Muscle layer of colon (tissue), 2 donors: Measurements from ENCODE around the gene ZDHHC17.

Experiments
- H3K27ac ChIP-seq: one replicate; pipeline ENCODE4 v1.7.0; 2013; ENCODE audit warnings: low read depth, mild to moderate bottlenecking, low read length, moderate library complexity
- H3K27me3 ChIP-seq, 2 donors: one replicate each; pipeline ENCODE4 v1.7.0; 2013; ENCODE audit warnings: low read length in 2 of 2, mild to moderate bottlenecking in 2 of 2; ENCODE audit not compliant: insufficient read depth in 2 of 2, control insufficient read depth in 1 of 2
- H3K36me3 ChIP-seq: one replicate; pipeline ENCODE4 v1.7.0; 2013; ENCODE audit warnings: mild to moderate bottlenecking, low read length; ENCODE audit not compliant: insufficient read depth
- H3K4me1 ChIP-seq: one replicate; pipeline ENCODE4 v1.7.0; 2013; ENCODE audit warnings: mild to moderate bottlenecking, low read length; ENCODE audit not compliant: insufficient read depth
- H3K4me3 ChIP-seq, 2 donors: one replicate each; pipeline ENCODE4 v1.7.0; 2013; ENCODE audit warnings: low read length in 2 of 2, low read depth in 1 of 2, mild to moderate bottlenecking in 1 of 2, moderate library complexity in 1 of 2
- H3K9ac ChIP-seq: one replicate; pipeline ENCODE4 v1.7.0; 2013; ENCODE audit warnings: low read length
- H3K9me3 ChIP-seq: one replicate; pipeline ENCODE4 v1.7.0; 2013; ENCODE audit warnings: mild to moderate bottlenecking, low read length
- donor health status: abdominal sarcoma.
- donor health status: Adenocarcinoma of cecum.

The ZDHHC17 gene

GRCh38 chr12:76847260-76847659 lies 83.3 kb downstream of the ZDHHC17 start:
- peaks cover 29% of the 10 kb centered on the region for H3K36me3 ChIP-seq
- no peak overlapping the region for H3K4me3 ChIP-seq

GRCh38 chr12:76848132-76848531 lies 84.2 kb downstream of the ZDHHC17 start:
- no peak overlapping the region for H3K4me3 ChIP-seq
- no peaks in the 10 kb centered on the region for H3K4me1 ChIP-seq
- H3K9ac ChIP-seq, result no peak overlapping the region
- no peak overlapping the region for H3K27ac ChIP-seq
- H3K27me3 ChIP-seq, result no peaks in the 10 kb centered on the region
- no peaks in the 10 kb centered on the region for H3K9me3 ChIP-seq
- peaks cover 29% of the 10 kb centered on the region for H3K36me3 ChIP-seq

More at GRCh38 chr12:76847260-76847659, 83.3 kb downstream of the ZDHHC17 start:
- Histone ChIP-seq H3K9me3 (no peaks in the 10 kb centered on the region), H3K4me1 (no peaks in the 10 kb centered on the region), H3K27me3 (no peaks in the 10 kb centered on the region), H3K9ac (no peak overlapping the region), H3K27ac (no peak overlapping the region)

GRCh38 chr12:76852106-76852505 lies 88.2 kb downstream of the ZDHHC17 start:
- peaks cover 3% of the 10 kb centered on the region for H3K9me3 ChIP-seq
- no peak overlapping the region for H3K4me3 ChIP-seq
- no peak overlapping the region for H3K27ac ChIP-seq
- H3K36me3 ChIP-seq, result peaks cover 29% of the 10 kb centered on the region
- H3K27me3 ChIP-seq, result no peaks in the 10 kb centered on the region
- H3K9ac ChIP-seq, result no peak overlapping the region
- H3K4me1 ChIP-seq, result no peaks in the 10 kb centered on the region

- H3K9me3 ChIP-seq, result peaks cover 3% of the 10 kb centered on the region
- H3K4me3 ChIP-seq, result no peak overlapping the region
- no peaks in the 10 kb centered on the region for H3K27me3 ChIP-seq
- H3K9ac ChIP-seq, result no peak overlapping the region
- no peak overlapping the region for H3K27ac ChIP-seq
- H3K36me3 ChIP-seq, result peaks cover 14% of the 10 kb centered on the region
- no peaks in the 10 kb centered on the region for H3K4me1 ChIP-seq
These were observed 91.4 kb downstream of the ZDHHC17 start for GRCh38 chr12:76855271-76855670.

GRCh38 chr12:76856018-76856644 lies 92.2 kb downstream of the ZDHHC17 start:
- no peak overlapping the region for H3K4me3 ChIP-seq
- no peak overlapping the region for H3K27ac ChIP-seq
- no peaks in the 10 kb centered on the region for H3K4me1 ChIP-seq
- no peak overlapping the region for H3K9ac ChIP-seq
- H3K36me3 ChIP-seq, result peaks cover 6% of the 10 kb centered on the region
- peaks cover 3% of the 10 kb centered on the region for H3K9me3 ChIP-seq
- no peaks in the 10 kb centered on the region for H3K27me3 ChIP-seq

- Histone ChIP-seq H3K9ac (no peak overlapping the region), H3K4me1 (no peaks in the 10 kb centered on the region), H3K9me3 (peaks cover under 1% of the 10 kb centered on the region), H3K4me3 (no peak overlapping the region), H3K36me3 (no peaks in the 10 kb centered on the region), H3K27me3 (no peaks in the 10 kb centered on the region), H3K27ac (no peak overlapping the region)
These were observed 95.7 kb downstream of the ZDHHC17 start for GRCh38 chr12:76859611-76860010.

- Histone ChIP-seq H3K9ac (no peak overlapping the region), H3K27me3 (no peaks in the 10 kb centered on the region), H3K4me1 (no peaks in the 10 kb centered on the region), H3K27ac (no peak overlapping the region), H3K9me3 (no peaks in the 10 kb centered on the region), H3K36me3 (no peaks in the 10 kb centered on the region), H3K4me3 (no peak overlapping the region)
These were observed 96.3 kb downstream of the ZDHHC17 start for GRCh38 chr12:76860256-76860655.

GRCh38 chr12:76863005-76863670 lies 99.2 kb downstream of the ZDHHC17 start:
- no peaks in the 10 kb centered on the region for H3K4me1 ChIP-seq
- H3K4me3 ChIP-seq, result no peak overlapping the region
- no peaks in the 10 kb centered on the region for H3K27me3 ChIP-seq
- no peak overlapping the region for H3K9ac ChIP-seq
- no peaks in the 10 kb centered on the region for H3K36me3 ChIP-seq
- no peak overlapping the region for H3K27ac ChIP-seq
- no peaks in the 10 kb centered on the region for H3K9me3 ChIP-seq

GRCh38 chr12:76863837-76864236 lies 99.9 kb downstream of the ZDHHC17 start:
- Histone ChIP-seq H3K27me3 (no peaks in the 10 kb centered on the region), H3K4me3 (no peak overlapping the region), H3K27ac (no peak overlapping the region), H3K9ac (no peak overlapping the region), H3K4me1 (no peaks in the 10 kb centered on the region), H3K9me3 (no peaks in the 10 kb centered on the region), H3K36me3 (no peaks in the 10 kb centered on the region)

GRCh38 chr12:76864791-76865400 lies 101.0 kb downstream of the ZDHHC17 start:
- Histone ChIP-seq H3K27ac (no peak overlapping the region), H3K4me3 (no peak overlapping the region), H3K9ac (no peak overlapping the region), H3K27me3 (no peaks in the 10 kb centered on the region), H3K4me1 (no peaks in the 10 kb centered on the region), H3K9me3 (no peaks in the 10 kb centered on the region), H3K36me3 (no peaks in the 10 kb centered on the region)

GRCh38 chr12:76866151-76866567 lies 102.2 kb downstream of the ZDHHC17 start:
- no peak overlapping the region for H3K9ac ChIP-seq
- H3K9me3 ChIP-seq, result no peaks in the 10 kb centered on the region
- H3K27ac ChIP-seq, result no peak overlapping the region
- no peaks in the 10 kb centered on the region for H3K36me3 ChIP-seq
- H3K4me1 ChIP-seq, result no peaks in the 10 kb centered on the region
- no peak overlapping the region for H3K4me3 ChIP-seq
- H3K27me3 ChIP-seq, result no peaks in the 10 kb centered on the region
